Stimulated activated CD4-positive, alpha-beta T cell treated with anti-CD3 and anti-CD28 coated beads, Interleukin-4, amount 100 ng/mL, for 1 hour (primary cell): ENCODE data around the gene KIF19.

ENCODE experiments used
- DNase-seq: peaks from one replicate; pipeline ENCODE4 v3.0.0-alpha.2; 2020

KIF19 gene

DNA sequence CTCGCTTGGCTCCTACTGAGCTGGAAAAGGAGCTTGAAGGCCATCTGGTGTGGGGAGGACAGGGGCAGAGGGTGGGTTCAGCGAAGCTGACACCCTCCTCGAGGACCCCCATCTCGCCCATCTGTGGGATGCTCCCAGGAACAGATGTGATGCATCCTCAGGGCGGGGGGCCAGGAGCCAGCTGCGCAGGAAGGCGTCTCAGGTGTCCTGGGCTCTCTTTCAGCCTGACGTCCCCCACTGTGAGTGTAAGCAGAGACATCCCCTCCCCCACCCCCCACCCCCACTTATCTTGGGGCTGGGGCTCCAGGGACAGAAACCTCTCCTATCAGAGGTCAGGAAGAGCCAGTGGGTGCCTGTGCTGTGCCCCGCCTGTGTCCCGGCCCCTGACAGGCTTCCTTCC lies 16.2 kb downstream of the KIF19 start:
- DNase-seq = no peak

- no peak for DNase-seq
Observed at GRCh38 chr17:74343121-74343520, 17.1 kb downstream of the KIF19 start.

DNA sequence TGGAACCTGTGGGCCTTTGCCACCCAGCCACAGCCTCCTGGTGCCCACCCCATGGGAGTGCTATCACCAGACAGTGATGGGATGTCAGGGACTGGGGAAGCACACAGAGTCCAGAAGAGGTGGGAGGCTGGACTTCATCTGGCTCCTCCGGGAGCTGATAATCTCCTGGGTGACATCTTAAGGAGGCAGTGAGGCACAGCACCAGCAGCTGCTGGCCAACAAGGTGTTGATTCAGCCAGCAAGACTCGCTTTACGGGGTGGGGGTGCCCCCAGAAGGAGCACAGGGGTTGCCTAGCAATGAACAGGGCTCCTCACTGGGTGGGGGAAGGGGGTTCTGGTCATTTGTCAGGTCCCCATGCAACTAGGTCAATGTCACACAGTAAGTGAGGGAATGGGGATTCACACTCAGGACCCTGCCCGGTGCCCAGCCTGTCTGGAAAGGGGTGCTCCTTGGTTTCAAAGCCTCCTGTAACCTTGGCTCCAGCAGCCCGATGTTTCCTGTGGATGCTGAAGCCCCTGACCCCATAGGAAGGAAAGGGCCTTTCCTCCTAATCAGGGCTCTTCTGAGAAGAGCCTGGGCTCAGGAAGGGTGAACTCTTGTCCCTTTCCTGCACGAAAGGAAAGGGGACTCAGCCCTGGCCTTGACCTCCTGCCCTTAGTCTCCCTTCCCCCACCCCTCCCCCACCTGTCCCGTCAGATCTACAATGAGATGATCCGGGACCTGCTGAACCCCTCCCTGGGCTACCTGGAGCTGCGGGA lies 17.7 kb downstream of the KIF19 start:
- DNase-seq = no peak

- DNase-seq = no peak
Observed at GRCh38 chr17:74344658-74345057, 18.6 kb downstream of the KIF19 start.

- DNase-seq = no peak
Observed at GRCh38 chr17:74345433-74346241, 19.6 kb downstream of the KIF19 start.

DNA sequence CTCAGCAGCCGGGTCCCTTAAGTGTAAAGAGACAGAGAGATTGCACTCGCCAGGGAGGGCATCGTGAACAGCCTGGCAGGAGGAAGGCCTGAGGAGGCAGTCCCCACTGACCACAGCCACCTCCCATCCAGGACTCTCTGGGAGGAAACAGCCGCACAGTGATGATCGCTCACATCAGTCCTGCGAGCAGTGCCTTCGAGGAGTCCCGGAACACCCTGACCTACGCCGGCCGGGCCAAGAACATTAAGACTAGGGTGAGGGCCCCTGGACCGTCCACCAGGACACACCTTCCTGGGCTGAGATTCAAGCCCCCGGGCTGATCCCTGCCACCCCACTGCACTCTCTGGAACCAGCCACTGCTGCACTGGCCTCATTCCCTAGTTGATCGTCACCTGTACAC lies 21.6 kb downstream of the KIF19 start:
- DNase-seq = no peak

- DNase-seq = no peak
Observed at GRCh38 chr17:74349120-74349519, 23.1 kb downstream of the KIF19 start.

DNA sequence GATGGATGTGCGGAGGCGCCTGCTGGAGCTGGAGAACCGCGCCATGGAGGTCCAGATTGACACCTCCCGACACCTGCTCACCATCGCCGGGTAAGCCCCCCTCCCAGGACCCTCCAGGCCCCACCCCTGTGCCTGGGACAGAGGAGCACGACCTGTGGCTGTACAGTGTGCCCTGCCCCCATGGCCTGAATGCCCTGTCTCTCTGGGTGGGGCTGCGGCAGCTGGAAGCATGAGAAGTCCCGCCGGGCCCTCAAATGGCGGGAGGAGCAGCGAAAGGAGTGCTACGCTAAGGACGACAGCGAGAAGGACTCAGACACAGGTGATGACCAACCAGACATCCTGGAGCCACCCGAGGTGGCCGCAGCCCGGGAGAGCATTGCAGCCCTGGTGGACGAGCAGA lies 24.5 kb downstream of the KIF19 start:
- no peak for DNase-seq

- no peak for DNase-seq
Observed at GRCh38 chr17:74351552-74352210, 25.7 kb downstream of the KIF19 start.

- DNase-seq = no peak
Observed at GRCh38 chr17:74353446-74354060, 27.5 kb downstream of the KIF19 start.

DNA sequence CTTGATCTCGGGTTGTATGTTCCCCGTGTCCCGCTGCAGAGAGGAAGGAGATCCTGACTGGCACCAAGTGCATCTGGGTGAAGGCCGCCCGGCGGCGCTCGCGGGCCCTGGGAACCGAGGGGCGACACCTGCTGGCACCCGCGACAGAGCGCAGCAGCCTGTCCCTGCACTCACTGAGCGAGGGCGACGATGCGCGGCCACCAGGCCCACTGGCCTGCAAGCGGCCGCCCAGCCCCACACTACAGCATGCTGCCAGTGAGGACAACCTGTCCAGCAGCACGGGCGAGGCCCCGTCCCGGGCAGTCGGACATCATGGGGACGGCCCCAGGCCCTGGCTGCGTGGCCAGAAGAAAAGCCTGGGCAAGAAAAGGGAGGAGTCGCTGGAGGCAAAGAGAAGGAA lies 28.1 kb downstream of the KIF19 start:
- peak; percentile 49 for DNase-seq

GRCh38 chr17:74354561-74354960 lies 28.5 kb downstream of the KIF19 start:
- no peak for DNase-seq

DNA sequence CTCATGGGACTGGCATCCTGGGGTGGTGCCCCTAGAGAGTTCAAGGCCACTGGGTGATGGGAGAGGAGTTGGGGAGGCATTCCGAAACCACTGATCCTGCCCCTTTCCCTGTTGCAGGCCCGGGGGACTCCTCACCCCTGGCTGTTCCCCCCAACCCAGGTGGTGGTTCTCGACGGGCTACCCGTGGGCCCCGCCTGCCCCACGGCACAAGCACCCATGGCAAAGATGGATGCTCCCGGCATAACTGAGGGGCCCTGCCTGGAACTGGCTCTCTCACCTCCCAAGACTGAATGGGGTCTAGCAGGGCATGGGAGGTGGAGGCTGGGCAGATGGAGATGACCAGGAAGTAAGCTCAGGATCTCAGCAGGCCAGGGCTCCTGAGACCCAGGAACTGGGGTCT lies 29.0 kb downstream of the KIF19 start:
- no peak for DNase-seq

DNA sequence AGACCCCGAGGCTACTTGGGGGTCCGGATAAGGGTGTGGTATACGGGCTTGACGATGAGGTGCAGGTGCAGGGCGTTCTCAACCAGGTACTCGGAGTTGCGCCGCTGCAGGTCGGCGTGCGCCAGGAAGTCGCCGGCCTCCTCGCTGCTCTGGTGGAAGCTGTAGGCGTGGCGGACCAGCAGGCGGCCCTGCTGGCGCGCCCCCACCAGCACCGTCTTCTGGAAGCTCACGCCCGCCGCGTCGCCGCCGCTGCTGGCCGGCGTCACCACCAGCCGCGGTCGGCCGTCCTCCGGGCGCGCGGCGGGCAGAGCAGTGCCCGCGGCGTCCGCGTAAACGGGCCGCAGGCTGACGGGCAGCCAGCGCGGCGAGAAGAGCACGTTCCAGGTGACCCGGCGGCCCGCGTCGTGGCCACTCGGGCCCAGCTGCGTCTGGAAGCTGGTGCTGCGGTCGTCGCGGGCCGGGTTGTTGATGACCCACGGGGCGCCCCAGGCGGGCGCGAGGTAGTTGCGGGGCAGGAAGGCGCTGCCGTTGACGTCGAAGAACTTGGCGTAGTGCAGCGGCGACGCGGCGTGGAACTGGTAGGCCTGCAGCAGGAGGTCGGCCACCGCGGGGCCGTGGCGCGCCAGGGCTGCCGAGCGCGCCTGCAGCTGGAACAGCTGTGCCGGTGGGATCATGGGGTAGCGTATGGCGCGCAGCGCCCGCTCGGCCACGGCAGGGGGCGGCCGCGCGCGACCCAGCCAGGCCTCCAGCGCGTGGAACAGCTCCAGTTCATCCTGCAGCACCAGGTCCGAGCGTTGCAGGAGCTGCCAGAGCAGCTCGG lies 30.8 kb downstream of the KIF19 start:
- DNase-seq = peak; percentile 9

- DNase-seq = no peak
Observed at GRCh38 chr17:74357466-74357809, 31.4 kb downstream of the KIF19 start.

DNA sequence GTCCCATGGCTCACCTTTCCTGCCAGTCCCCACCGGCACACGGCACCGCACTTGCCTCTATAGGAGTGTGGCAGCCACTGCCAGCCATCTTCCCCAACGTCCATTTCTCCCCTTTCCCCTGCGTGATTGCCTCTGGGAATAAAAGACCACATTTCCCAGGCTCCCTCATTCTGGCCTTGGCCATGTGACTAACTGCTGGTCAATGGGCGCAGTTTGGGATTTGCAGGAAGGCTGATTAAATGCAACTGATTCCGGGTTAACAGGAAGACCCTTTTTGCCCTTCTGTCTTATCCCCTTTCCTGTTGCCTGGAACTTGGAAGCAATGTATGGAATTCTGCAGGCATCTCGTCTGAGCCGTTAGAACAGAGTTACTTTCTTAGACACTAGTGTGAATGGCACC lies 32.7 kb downstream of the KIF19 start:
- DNase-seq = no peak

- no peak for DNase-seq
Observed at GRCh38 chr17:74359916-74360315, 33.9 kb downstream of the KIF19 start.

GRCh38 chr17:74360899-74361229 lies 34.8 kb downstream of the KIF19 start:
- no peak for DNase-seq

DNA sequence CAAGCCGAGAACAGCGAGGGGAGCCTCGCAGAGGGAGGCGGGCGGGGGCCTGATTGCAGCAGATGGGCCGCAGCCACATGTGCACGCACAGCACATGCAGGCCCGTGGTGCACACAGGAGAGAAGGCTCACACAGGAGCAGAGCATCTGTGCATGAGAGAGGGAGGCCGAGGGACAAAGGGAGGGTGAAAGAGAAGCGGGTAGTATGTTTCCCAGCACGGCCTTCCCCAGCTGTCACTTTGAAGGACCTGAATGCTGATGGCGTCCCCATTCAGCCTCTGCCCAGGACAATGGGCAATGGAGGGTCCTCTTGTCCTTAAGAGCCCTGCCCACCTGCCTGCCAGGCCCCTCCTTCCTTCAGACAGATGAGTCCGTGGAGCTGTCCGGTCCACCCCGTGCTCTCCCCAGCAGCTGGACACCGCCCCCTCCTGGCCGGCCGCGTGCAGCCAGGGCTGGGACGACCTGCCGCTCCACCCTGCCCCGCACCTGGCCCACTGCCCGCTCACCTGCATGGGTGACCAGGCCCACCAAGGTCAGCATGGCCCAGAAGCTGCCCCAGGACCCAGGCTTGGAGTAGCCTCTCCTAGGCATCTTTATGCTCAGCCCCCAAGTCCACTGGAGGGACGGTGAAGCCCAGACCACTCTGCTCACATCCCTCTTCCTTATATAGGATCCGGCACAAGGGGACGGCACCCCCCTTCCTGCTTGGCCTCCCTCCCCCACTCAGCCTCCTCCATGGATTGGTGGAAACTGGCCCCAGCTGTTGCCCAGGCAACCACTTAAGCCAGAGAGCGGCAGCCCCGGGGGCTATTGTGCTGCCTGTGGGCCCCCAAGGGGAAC lies 35.4 kb downstream of the KIF19 start, which contains the start of gene BTBD17:
BTBD17 (minus strand) TSS at position 639 of the 839 bp plus-strand sequence; CDS start at position 590, 49 bp downstream.
- DNase-seq = peak; percentile 40

GRCh38 chr17:74362069-74362405 lies 36.0 kb downstream of the KIF19 start:
- DNase-seq = no peak

- no peak for DNase-seq
Observed at GRCh38 chr17:74362810-74363498, 36.9 kb downstream of the KIF19 start.
